ENCODE data around the gene NPAS3.
A peak's percentile ranks its signal among the peaks of the same experiment; 100 is the strongest.

Gene NPAS3

GRCh38 chr14:33483110-33483509, 544.4 kb downstream of the NPAS3 start:
- Histone ChIP-seq H3K9me3 (ENCODE audit: insufficient read depth, low read depth, low read length) (no peaks in the 10 kb centered on the region), H4K20me1 (ENCODE audit: insufficient read depth, low read length, poor library complexity, severe bottlenecking) (no peaks in the 10 kb centered on the region), H3K27me3 (ENCODE audit: insufficient read depth, low read length, poor library complexity, severe bottlenecking) (no peaks in the 10 kb centered on the region), H3K4me2 (ENCODE audit: low read depth, low read length, poor library complexity, severe bottlenecking) (peak overlapping the region; percentile 54), H3K36me3 (ENCODE audit: insufficient read depth, low read length) (no peaks in the 10 kb centered on the region), H3K9me2 (replicated peaks; ENCODE audit: low read depth, low read length) (no peaks in the 10 kb centered on the region), H3K79me2 (ENCODE audit: insufficient read depth, low read length) (no peaks in the 10 kb centered on the region), H3K9ac (ENCODE audit: low read depth, low read length, poor library complexity, severe bottlenecking) (no peak overlapping the region), H3F3A (ENCODE audit: low read depth) (no peaks in the 10 kb centered on the region; the same call in 1 of the 2 replicates), H3K4me1 (ENCODE audit: insufficient read depth, low read length, poor library complexity, severe bottlenecking) (peaks cover 46% of the 10 kb centered on the region), H2AFZ (ENCODE audit: low read length) (peak overlapping the region; percentile 21), H3K4me3 (ENCODE audit: low read length, poor library complexity, severe bottlenecking) (no peak overlapping the region)
- no peak for TF ChIP-seq EZH2phosphoT487 (IDR thresholded peaks at IDR 0.05; ENCODE audit: borderline replicate concordance)
- TF ChIP-seq CTCF (conservative IDR thresholded peaks at IDR 0.05; ENCODE audit: low read length): no peak

- no peaks in the 10 kb centered on the region; the same call in 1 of the 2 replicates for H3F3A ChIP-seq (ENCODE audit: low read depth)
- H4K20me1 ChIP-seq (ENCODE audit: insufficient read depth, low read length, poor library complexity, severe bottlenecking): no peaks in the 10 kb centered on the region
- H3K9me2 ChIP-seq (replicated peaks; ENCODE audit: low read depth, low read length): no peaks in the 10 kb centered on the region
- H3K79me2 ChIP-seq (ENCODE audit: insufficient read depth, low read length): no peaks in the 10 kb centered on the region
- H3K4me1 ChIP-seq (ENCODE audit: insufficient read depth, low read length, poor library complexity, severe bottlenecking): peaks cover 46% of the 10 kb centered on the region
- peak overlapping the region; percentile 54 for H3K4me2 ChIP-seq (ENCODE audit: low read depth, low read length, poor library complexity, severe bottlenecking)
- H3K27me3 ChIP-seq (ENCODE audit: insufficient read depth, low read length, poor library complexity, severe bottlenecking): no peaks in the 10 kb centered on the region
- no peak overlapping the region for H3K4me3 ChIP-seq (ENCODE audit: low read length, poor library complexity, severe bottlenecking)
- no peaks in the 10 kb centered on the region for H3K9me3 ChIP-seq (ENCODE audit: insufficient read depth, low read depth, low read length)
- peak overlapping the region; percentile 31 for H3K9ac ChIP-seq (ENCODE audit: low read depth, low read length, poor library complexity, severe bottlenecking)
- no peaks in the 10 kb centered on the region for H3K36me3 ChIP-seq (ENCODE audit: insufficient read depth, low read length)
- TF ChIP-seq CTCF (conservative IDR thresholded peaks at IDR 0.05; ENCODE audit: low read length) (no peak), EZH2phosphoT487 (IDR thresholded peaks at IDR 0.05; ENCODE audit: borderline replicate concordance) (no peak)
- H2AFZ ChIP-seq (ENCODE audit: low read length): peak overlapping the region; percentile 56; the same call in 1 of the 2 replicates
Observed at GRCh38 chr14:33483541-33483940, 544.9 kb downstream of the NPAS3 start.

- peak overlapping the region; percentile 31 for H3K9ac ChIP-seq (ENCODE audit: low read depth, low read length, poor library complexity, severe bottlenecking)
- no peaks in the 10 kb centered on the region; the same call in 1 of the 2 replicates for H3F3A ChIP-seq (ENCODE audit: low read depth)
- H3K27me3 ChIP-seq (ENCODE audit: insufficient read depth, low read length, poor library complexity, severe bottlenecking): no peaks in the 10 kb centered on the region
- H4K20me1 ChIP-seq (ENCODE audit: insufficient read depth, low read length, poor library complexity, severe bottlenecking): no peaks in the 10 kb centered on the region
- peaks cover 46% of the 10 kb centered on the region for H3K4me1 ChIP-seq (ENCODE audit: insufficient read depth, low read length, poor library complexity, severe bottlenecking)
- no peaks in the 10 kb centered on the region for H3K9me2 ChIP-seq (replicated peaks; ENCODE audit: low read depth, low read length)
- H2AFZ ChIP-seq (ENCODE audit: low read length): peak overlapping the region; percentile 56
- peak overlapping the region; percentile 36 for H3K4me3 ChIP-seq (ENCODE audit: low read length, poor library complexity, severe bottlenecking)
- no peak for TF ChIP-seq CTCF (conservative IDR thresholded peaks at IDR 0.05; ENCODE audit: low read length)
- TF ChIP-seq EZH2phosphoT487 (IDR thresholded peaks at IDR 0.05; ENCODE audit: borderline replicate concordance): no peak
- peak overlapping the region; percentile 54 for H3K4me2 ChIP-seq (ENCODE audit: low read depth, low read length, poor library complexity, severe bottlenecking)
- H3K79me2 ChIP-seq (ENCODE audit: insufficient read depth, low read length): no peaks in the 10 kb centered on the region
- no peaks in the 10 kb centered on the region for H3K9me3 ChIP-seq (ENCODE audit: insufficient read depth, low read depth, low read length)
- H3K36me3 ChIP-seq (ENCODE audit: insufficient read depth, low read length): no peaks in the 10 kb centered on the region
Observed at GRCh38 chr14:33484264-33484663, 545.6 kb downstream of the NPAS3 start.

Measured in Loucy (cell line).